Measurements from ENCODE around the gene TMEM242. TPM values are rescaled to one million over a fixed set of nuclear protein-coding genes. Genes with fewer than 3 reads are reported as not detected.
A peak's percentile ranks its signal among the peaks of the same experiment; 100 is the strongest.

The TMEM242 gene
- total and polyA plus RNA-seq, 10 of the 15 experiments (the other 5 are each of a cell fraction or from before 2014, with no cell fraction given): 2.8 to 9.8 (median 5.5) TPM

- no peak for TF ChIP-seq KDM1A (IDR thresholded peaks at IDR 0.05; ENCODE audit: borderline replicate concordance)
- 0 out of 2 replicates have a peak, but pooled peaks have one; percentile 12 for TF ChIP-seq ZNF217 (IDR thresholded peaks at IDR 0.05)
- TF ChIP-seq DPF2 (IDR thresholded peaks at IDR 0.05): no peak
- TF ChIP-seq RB1 (IDR thresholded peaks at IDR 0.05; ENCODE audit: borderline replicate concordance): no peak
- TF ChIP-seq TBL1XR1 (IDR thresholded peaks at IDR 0.05; ENCODE audit: low read depth, low read length): 0 out of 2 replicates have a peak, but pooled peaks have one; percentile 47
- no peak for TF ChIP-seq LARP7 (IDR thresholded peaks at IDR 0.05)
- no peak for TF ChIP-seq ZBTB40 (IDR thresholded peaks at IDR 0.05; ENCODE audit: borderline replicate concordance)
- no peak for TF ChIP-seq ATF3 (IDR thresholded peaks at IDR 0.05; ENCODE audit: borderline replicate concordance, extremely low read depth, low read depth, low read length)
- peak; percentile 52; the same call in 1 of the 2 replicates for TF ChIP-seq RELB (IDR thresholded peaks at IDR 0.05; ENCODE audit: low read depth)
- no peak for TF ChIP-seq EGR1 (IDR thresholded peaks at IDR 0.05; ENCODE audit: borderline replicate concordance in 1 of 2, low read depth in 2 of 2, low read length in 2 of 2)
- TF ChIP-seq MEF2A (IDR thresholded peaks at IDR 0.05; ENCODE audit: insufficient read depth, low read depth, low read length): peak; percentile 79
- 0 out of 2 replicates have a peak, but pooled peaks have one; percentile 41 for TF ChIP-seq BCL11A (IDR thresholded peaks at IDR 0.05; ENCODE audit: low read depth, low read length)
- no peak for TF ChIP-seq NR2C1 (IDR thresholded peaks at IDR 0.05)
- TF ChIP-seq ELK1 (IDR thresholded peaks at IDR 0.05; ENCODE audit: low read depth, low read length): no peak
- TF ChIP-seq CBX5 (IDR thresholded peaks at IDR 0.05; ENCODE audit: low read depth): no peak
- no peak for TF ChIP-seq CEBPZ (IDR thresholded peaks at IDR 0.05; ENCODE audit: low read depth, low read length)
- no peak for TF ChIP-seq ATF7 (IDR thresholded peaks at IDR 0.05; ENCODE audit: low read depth)
- no peak for TF ChIP-seq IRF5 (IDR thresholded peaks at IDR 0.05; ENCODE audit: borderline replicate concordance)
- TF ChIP-seq ZNF384 (IDR thresholded peaks at IDR 0.05; ENCODE audit: borderline replicate concordance, low read depth, low read length): no peak
Measured at GRCh38 chr6:157326979-157327378, 3.7 kb upstream of the TMEM242 start (continued).
